Measurements from ENCODE around the gene IRAK2.

DNA sequence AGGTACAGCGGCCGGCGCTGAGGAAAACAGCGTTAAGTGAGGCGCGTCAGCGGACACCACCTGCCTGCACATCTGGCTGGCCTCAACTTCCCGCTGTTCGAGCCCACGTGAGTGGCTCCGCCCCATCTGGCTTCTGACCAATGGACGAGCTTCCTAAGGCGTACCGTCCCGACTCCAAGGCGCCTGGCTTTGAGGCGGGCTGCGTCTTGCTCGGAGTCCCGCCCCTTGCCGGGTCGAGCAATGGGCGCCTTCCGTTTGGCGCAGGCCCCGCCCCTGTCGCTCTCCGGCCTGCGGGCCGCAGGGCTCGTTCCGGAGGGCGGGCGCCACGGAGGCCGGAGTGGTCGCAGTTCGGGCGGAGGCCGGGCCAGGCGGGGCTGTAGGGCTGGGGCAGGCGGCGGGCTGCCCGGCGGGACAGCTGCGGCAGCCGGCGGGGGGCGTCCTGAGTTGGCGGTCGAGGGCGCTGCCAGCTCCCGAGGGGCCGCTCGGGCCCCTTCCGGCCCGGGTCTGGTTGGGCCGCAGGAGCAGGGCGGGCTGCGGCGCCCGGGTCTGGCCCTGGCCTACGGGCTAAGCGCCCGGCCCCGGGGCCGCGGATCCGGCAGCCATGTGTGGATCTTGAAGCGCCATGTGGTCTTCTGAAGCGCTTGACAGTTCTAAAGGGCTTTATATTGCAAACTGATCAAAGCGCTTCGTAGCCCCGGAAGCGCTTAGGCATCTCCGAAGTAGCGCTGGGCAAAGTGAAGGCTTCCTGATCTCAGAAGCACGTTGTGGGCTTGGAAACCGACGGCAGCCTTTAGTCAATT is 83.7 kb downstream of the IRAK2 start, which contains the start of gene TATDN2:
- no peak for TF ChIP-seq CTCF (IDR thresholded peaks at IDR 0.05; ENCODE audit: low read length)
- no peak for TF ChIP-seq EZH2 (IDR thresholded peaks at IDR 0.05; ENCODE audit: borderline replicate concordance, low read length)

Measured in OCI-LY1 (cell line).